ENCODE measurements around the gene STIP1. TPM values are rescaled to one million over a fixed set of nuclear protein-coding genes. Genes with fewer than 3 reads are reported as not detected.

STIP1 gene
- polyA plus RNA-seq, 1 donor from 2014 or later, result 161 TPM

- Histone ChIP-seq H3K27me3 (ENCODE audit: insufficient read depth, low read depth, low read length) (no peaks in the 10 kb centered on the region), H3K27ac (ENCODE audit: low read length) (no peak overlapping the region), H3K79me2 (replicated peaks; ENCODE audit: insufficient read depth, low read length) (no peaks in the 10 kb centered on the region), H3K36me3 (ENCODE audit: insufficient read depth, low read length) (no peaks in the 10 kb centered on the region), H2AFZ (ENCODE audit: low read depth, low read length) (no peak overlapping the region), H3K9me3 (ENCODE audit: low read length) (no peaks in the 10 kb centered on the region), H3F3A (ENCODE audit: insufficient read depth, low read length, poor library complexity, severe bottlenecking) (no peaks in the 10 kb centered on the region), H4K20me1 (ENCODE audit: insufficient read depth) (no peaks in the 10 kb centered on the region), H3K9me2 (ENCODE audit: insufficient read depth, low read length) (no peaks in the 10 kb centered on the region), H3K9ac (ENCODE audit: low read length) (no peak overlapping the region), H3K4me3 (ENCODE audit: low read length) (no peak overlapping the region), H3K4me2 (ENCODE audit: low read length) (no peak overlapping the region)
- TF ChIP-seq RAD21 (conservative IDR thresholded peaks at IDR 0.05) (no peak), SMC3 (conservative IDR thresholded peaks at IDR 0.05; ENCODE audit: poor library complexity) (no peak), CTCF (IDR thresholded peaks at IDR 0.05; ENCODE audit: poor library complexity, severe bottlenecking) (no peak), MXI1 (conservative IDR thresholded peaks at IDR 0.05; ENCODE audit: poor library complexity, severe bottlenecking) (no peak), POLR2AphosphoS5 (IDR thresholded peaks at IDR 0.05) (no peak), EZH2 (IDR thresholded peaks at IDR 0.05; ENCODE audit: borderline replicate concordance, insufficient read depth, low read length, poor library complexity, severe bottlenecking) (no peak), TAF1 (IDR thresholded peaks at IDR 0.05; ENCODE audit: low read depth) (no peak), EP300 (conservative IDR thresholded peaks at IDR 0.05; ENCODE audit: poor library complexity, severe bottlenecking) (no peak), REST (IDR thresholded peaks at IDR 0.05; ENCODE audit: borderline replicate concordance) (no peak)
These were observed 35.9 kb upstream of the STIP1 start for GRCh38 chr11:64150051-64150450.

- no peak overlapping the region for H3K4me2 ChIP-seq (ENCODE audit: low read length)
These were observed 35.3 kb upstream of the STIP1 start for GRCh38 chr11:64150481-64151239.

More at GRCh38 chr11:64150481-64151239, 35.3 kb upstream of the STIP1 start:
- no peak overlapping the region for H3K27ac ChIP-seq (ENCODE audit: low read length)
- TF ChIP-seq REST (IDR thresholded peaks at IDR 0.05; ENCODE audit: borderline replicate concordance) (no peak), MXI1 (conservative IDR thresholded peaks at IDR 0.05; ENCODE audit: poor library complexity, severe bottlenecking) (no peak), SMC3 (conservative IDR thresholded peaks at IDR 0.05; ENCODE audit: poor library complexity) (no peak), CTCF (IDR thresholded peaks at IDR 0.05; ENCODE audit: poor library complexity, severe bottlenecking) (no peak), TAF1 (IDR thresholded peaks at IDR 0.05; ENCODE audit: low read depth) (no peak), RAD21 (conservative IDR thresholded peaks at IDR 0.05) (no peak), EP300 (conservative IDR thresholded peaks at IDR 0.05; ENCODE audit: poor library complexity, severe bottlenecking) (no peak)
- H3K36me3 ChIP-seq (ENCODE audit: insufficient read depth, low read length), result no peaks in the 10 kb centered on the region
- H3K4me3 ChIP-seq (ENCODE audit: low read length), result no peak overlapping the region
- H3K9me2 ChIP-seq (ENCODE audit: insufficient read depth, low read length), result no peaks in the 10 kb centered on the region
- H3F3A ChIP-seq (ENCODE audit: insufficient read depth, low read length, poor library complexity, severe bottlenecking), result no peaks in the 10 kb centered on the region
- H3K79me2 ChIP-seq (replicated peaks; ENCODE audit: insufficient read depth, low read length), result no peaks in the 10 kb centered on the region
- no peak overlapping the region for H3K9ac ChIP-seq (ENCODE audit: low read length)
- H2AFZ ChIP-seq (ENCODE audit: low read depth, low read length), result no peak overlapping the region
- H3K9me3 ChIP-seq (ENCODE audit: low read length), result no peaks in the 10 kb centered on the region
- no peaks in the 10 kb centered on the region for H4K20me1 ChIP-seq (ENCODE audit: insufficient read depth)
- H3K27me3 ChIP-seq (ENCODE audit: insufficient read depth, low read depth, low read length), result no peaks in the 10 kb centered on the region
